ENCODE results near the gene ARHGEF17. TPM values are rescaled to one million over a fixed set of nuclear protein-coding genes. Genes with fewer than 3 reads are reported as not detected.

The ARHGEF17 gene
- total and polyA plus RNA-seq, 2 of the 8 experiments (the other 6 are each of a cell fraction or from before 2014, with no cell fraction given): 11.3 to 14.6 TPM

DNA sequence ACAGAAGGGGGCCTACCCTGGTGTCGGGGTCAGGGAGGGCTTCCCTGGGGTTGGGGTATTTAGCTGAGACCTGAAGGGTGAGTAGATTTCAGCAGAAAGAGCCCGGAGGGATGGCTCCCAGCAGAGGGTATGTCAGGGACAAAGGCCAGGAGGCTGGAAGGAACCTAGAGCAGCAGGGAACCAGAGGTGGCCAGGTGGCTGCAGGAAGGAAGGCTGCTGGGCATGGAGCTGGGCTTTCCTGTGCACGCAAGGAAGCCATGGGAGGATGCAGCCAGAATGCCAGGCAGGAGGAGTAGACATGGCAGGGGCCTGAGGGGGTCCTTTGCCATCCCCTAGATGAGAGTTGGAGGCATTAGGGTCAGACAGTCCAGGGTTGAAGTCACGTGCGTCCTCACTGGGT, 40.8 kb downstream of the ARHGEF17 start (continued):
- TF ChIP-seq MAFK (IDR thresholded peaks at IDR 0.05; ENCODE audit: low read depth, low read length) (no peak), POLR2AphosphoS5 (IDR thresholded peaks at IDR 0.05; ENCODE audit: low read depth, low read length) (no peak)

Measured in H1 (cell line).